Stomach (tissue), 4 donors: Measurements from ENCODE around the gene MTFP1.

ENCODE experiments used
- POLR2A ChIP-seq, 4 donors: fragments of 450-650 bp; IDR thresholded peaks; one replicate each; pipeline ENCODE4 v1.6.1; 2016; ENCODE audit warnings: antibody characterized with exemption in 4 of 4, control low read depth in 2 of 4, mild to moderate bottlenecking in 1 of 4, moderate library complexity in 1 of 4
- POLR2AphosphoS5 ChIP-seq, 3 donors: sonication (generic); formaldehyde crosslinking; IDR thresholded peaks; one replicate each; pipeline ENCODE4 v1.6.1; 2016; ENCODE audit warnings: antibody characterized with exemption in 3 of 3
- TF ChIP-seq, protein P1 (sequence below), 7 experiments: fragments of 450-650 bp in 4 of 7; fragments of 200-600 bp in 3 of 7; sonication (generic) in 3 of 7; IDR thresholded peaks; one replicate each; pipeline ENCODE4 v1.5.1; 2016 to 2019; ENCODE audit warnings: antibody characterized with exemption in 7 of 7, control low read depth in 2 of 7, mild to moderate bottlenecking in 1 of 7

DNA sequence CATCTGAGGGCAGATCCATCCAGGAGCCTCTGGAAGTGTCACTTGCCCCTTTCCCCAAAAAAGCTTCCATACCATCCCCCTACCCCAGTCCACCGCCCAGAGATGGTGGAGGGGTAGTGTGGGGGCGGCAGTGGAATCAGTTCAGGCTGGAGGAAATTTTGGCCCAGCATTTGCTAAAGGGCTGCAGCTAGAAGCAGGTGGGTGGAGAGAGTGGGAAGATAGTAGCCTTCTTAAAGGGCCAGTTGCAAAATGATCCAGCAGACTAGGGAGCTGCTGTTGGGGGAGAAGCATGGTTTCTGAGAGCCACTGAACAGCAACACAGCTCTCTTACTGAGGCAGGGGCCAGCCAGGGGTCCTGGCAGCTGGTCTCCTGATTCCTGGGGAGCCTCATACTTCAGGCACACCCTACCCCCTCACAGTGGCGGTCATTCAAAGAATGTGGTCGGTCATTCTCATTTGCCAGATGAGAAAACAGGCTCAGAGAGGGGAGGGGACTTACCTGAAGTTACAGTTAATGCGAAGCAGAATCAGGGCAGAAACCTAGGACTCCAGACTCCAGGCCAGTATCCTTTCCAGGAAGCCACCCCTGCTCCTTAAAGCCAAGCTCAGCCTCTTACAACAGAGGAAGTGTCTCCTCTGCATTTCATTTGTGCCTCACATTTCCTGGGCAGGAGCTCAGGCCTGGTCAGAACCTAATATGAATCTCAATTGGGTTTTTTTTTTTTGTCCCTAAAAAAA is 23.4 kb upstream of the MTFP1 start:
- TF ChIP-seq, protein P1, sequence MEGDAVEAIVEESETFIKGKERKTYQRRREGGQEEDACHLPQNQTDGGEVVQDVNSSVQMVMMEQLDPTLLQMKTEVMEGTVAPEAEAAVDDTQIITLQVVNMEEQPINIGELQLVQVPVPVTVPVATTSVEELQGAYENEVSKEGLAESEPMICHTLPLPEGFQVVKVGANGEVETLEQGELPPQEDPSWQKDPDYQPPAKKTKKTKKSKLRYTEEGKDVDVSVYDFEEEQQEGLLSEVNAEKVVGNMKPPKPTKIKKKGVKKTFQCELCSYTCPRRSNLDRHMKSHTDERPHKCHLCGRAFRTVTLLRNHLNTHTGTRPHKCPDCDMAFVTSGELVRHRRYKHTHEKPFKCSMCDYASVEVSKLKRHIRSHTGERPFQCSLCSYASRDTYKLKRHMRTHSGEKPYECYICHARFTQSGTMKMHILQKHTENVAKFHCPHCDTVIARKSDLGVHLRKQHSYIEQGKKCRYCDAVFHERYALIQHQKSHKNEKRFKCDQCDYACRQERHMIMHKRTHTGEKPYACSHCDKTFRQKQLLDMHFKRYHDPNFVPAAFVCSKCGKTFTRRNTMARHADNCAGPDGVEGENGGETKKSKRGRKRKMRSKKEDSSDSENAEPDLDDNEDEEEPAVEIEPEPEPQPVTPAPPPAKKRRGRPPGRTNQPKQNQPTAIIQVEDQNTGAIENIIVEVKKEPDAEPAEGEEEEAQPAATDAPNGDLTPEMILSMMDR (IDR thresholded peaks at IDR 0.05) = no peak
- TF ChIP-seq POLR2A (IDR thresholded peaks at IDR 0.05) (no peak), POLR2AphosphoS5 (IDR thresholded peaks at IDR 0.05) (no peak)
